ENCODE results near the gene HTR5A.

The HTR5A gene

GRCh38 chr7:155053002-155053401, 17.1 kb upstream of the HTR5A start:
- no peak for FAIRE-seq
- DNase-seq (ENCODE audit: insufficient read length, low spot score): no peak
- TF ChIP-seq POLR2A (IDR thresholded peaks at IDR 0.05; ENCODE audit: low read depth, low read length) (no peak), TAF1 (IDR thresholded peaks at IDR 0.05; ENCODE audit: low read depth, low read length) (no peak), SPI1 (IDR thresholded peaks at IDR 0.05; ENCODE audit: low read depth, low read length) (no peak), POU2F2 (IDR thresholded peaks at IDR 0.05; ENCODE audit: low read depth, low read length) (no peak), POLR2AphosphoS5 (IDR thresholded peaks at IDR 0.05; ENCODE audit: low read depth, low read length) (no peak), PAX5 (IDR thresholded peaks at IDR 0.05; ENCODE audit: insufficient read depth, low read length, severe bottlenecking) (no peak)

GRCh38 chr7:155054761-155055160, 15.4 kb upstream of the HTR5A start:
- no peak for DNase-seq (ENCODE audit: insufficient read length, low spot score)
- no peak for FAIRE-seq
- TF ChIP-seq POLR2AphosphoS5 (IDR thresholded peaks at IDR 0.05; ENCODE audit: low read depth, low read length): no peak
- no peak for TF ChIP-seq SPI1 (IDR thresholded peaks at IDR 0.05; ENCODE audit: low read depth, low read length)

DNA sequence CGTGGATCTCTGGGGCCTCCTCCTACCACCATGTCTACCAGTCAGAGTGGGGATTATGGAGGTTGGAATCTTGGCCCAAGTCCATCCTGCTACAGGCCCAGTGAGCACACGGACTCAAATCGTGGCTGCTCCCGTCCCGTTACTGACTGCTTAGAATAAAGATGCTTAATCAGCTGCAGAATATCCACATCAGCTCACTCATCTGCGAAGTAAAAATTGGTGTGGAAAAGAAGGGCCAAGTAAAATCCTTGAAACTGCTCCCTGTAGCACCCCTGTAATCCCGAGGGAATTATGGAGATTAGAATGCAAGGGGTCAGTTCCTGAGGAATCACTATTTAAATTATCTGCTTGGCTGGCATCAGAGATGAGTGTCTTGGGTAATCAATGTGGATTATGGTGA, 13.0 kb upstream of the HTR5A start:
- DNase-seq (ENCODE audit: insufficient read length, low spot score) (no peak), FAIRE-seq (no peak)
- TF ChIP-seq SPI1 (IDR thresholded peaks at IDR 0.05; ENCODE audit: low read depth, low read length) (no peak), POU2F2 (IDR thresholded peaks at IDR 0.05; ENCODE audit: low read depth, low read length) (no peak), POLR2A (IDR thresholded peaks at IDR 0.05; ENCODE audit: low read depth, low read length) (no peak), POLR2AphosphoS5 (IDR thresholded peaks at IDR 0.05; ENCODE audit: low read depth, low read length) (no peak), TAF1 (IDR thresholded peaks at IDR 0.05; ENCODE audit: low read depth, low read length) (no peak)

GRCh38 chr7:155058896-155059295, 11.2 kb upstream of the HTR5A start:
- TF ChIP-seq POLR2AphosphoS5 (IDR thresholded peaks at IDR 0.05; ENCODE audit: low read depth, low read length) (no peak), PAX5 (IDR thresholded peaks at IDR 0.05; ENCODE audit: insufficient read depth, low read length, severe bottlenecking) (no peak), POLR2A (IDR thresholded peaks at IDR 0.05; ENCODE audit: low read depth, low read length) (no peak), SPI1 (IDR thresholded peaks at IDR 0.05; ENCODE audit: low read depth, low read length) (no peak), TAF1 (IDR thresholded peaks at IDR 0.05; ENCODE audit: low read depth, low read length) (no peak), POU2F2 (IDR thresholded peaks at IDR 0.05; ENCODE audit: low read depth, low read length) (no peak)
- FAIRE-seq: no peak
- no peak for DNase-seq (ENCODE audit: insufficient read length, low spot score)

DNA sequence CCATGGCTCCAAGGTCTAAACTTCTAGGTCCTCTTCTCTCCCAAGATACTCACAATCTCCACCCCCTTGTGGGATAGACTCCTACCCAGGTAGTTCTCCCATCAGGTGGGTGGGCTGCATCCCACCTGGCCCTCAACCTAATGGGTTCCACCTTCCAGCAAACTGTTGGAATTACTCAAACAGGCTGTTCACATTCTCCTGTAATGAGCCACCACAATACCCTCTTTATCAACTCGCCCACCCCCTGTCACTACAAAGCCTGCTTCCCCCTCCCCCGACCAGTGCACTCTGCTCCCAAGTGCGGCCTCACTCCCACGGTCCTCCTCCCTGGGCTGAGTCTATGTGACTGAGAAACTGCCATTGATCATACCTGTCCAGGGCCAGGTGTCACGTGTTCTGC, 10.4 kb upstream of the HTR5A start:
- DNase-seq (ENCODE audit: insufficient read length, low spot score): no peak
- no peak for TF ChIP-seq POLR2AphosphoS5 (IDR thresholded peaks at IDR 0.05; ENCODE audit: low read depth, low read length)
- no peak for FAIRE-seq

GRCh38 chr7:155062411-155062810, 7.7 kb upstream of the HTR5A start:
- TF ChIP-seq POLR2A (IDR thresholded peaks at IDR 0.05; ENCODE audit: low read depth, low read length): no peak
- TF ChIP-seq POU2F2 (IDR thresholded peaks at IDR 0.05; ENCODE audit: low read depth, low read length): no peak
- no peak for TF ChIP-seq POLR2AphosphoS5 (IDR thresholded peaks at IDR 0.05; ENCODE audit: low read depth, low read length)
- no peak for TF ChIP-seq PAX5 (IDR thresholded peaks at IDR 0.05; ENCODE audit: insufficient read depth, low read length, severe bottlenecking)
- TF ChIP-seq SPI1 (IDR thresholded peaks at IDR 0.05; ENCODE audit: low read depth, low read length): no peak
- no peak for TF ChIP-seq TAF1 (IDR thresholded peaks at IDR 0.05; ENCODE audit: low read depth, low read length)
- no peak for FAIRE-seq
- DNase-seq (ENCODE audit: insufficient read length, low spot score): no peak

GRCh38 chr7:155064186-155064585, 5.9 kb upstream of the HTR5A start:
- DNase-seq (ENCODE audit: insufficient read length, low spot score) (no peak), FAIRE-seq (no peak)
- TF ChIP-seq POLR2AphosphoS5 (IDR thresholded peaks at IDR 0.05; ENCODE audit: low read depth, low read length) (no peak), SPI1 (IDR thresholded peaks at IDR 0.05; ENCODE audit: low read depth, low read length) (no peak), POLR2A (IDR thresholded peaks at IDR 0.05; ENCODE audit: low read depth, low read length) (no peak), TAF1 (IDR thresholded peaks at IDR 0.05; ENCODE audit: low read depth, low read length) (no peak), PAX5 (IDR thresholded peaks at IDR 0.05; ENCODE audit: insufficient read depth, low read length, severe bottlenecking) (no peak), POU2F2 (IDR thresholded peaks at IDR 0.05; ENCODE audit: low read depth, low read length) (no peak)

GRCh38 chr7:155066417-155066950, 3.6 kb upstream of the HTR5A start:
- TF ChIP-seq SPI1 (IDR thresholded peaks at IDR 0.05; ENCODE audit: low read depth, low read length) (no peak), POLR2A (IDR thresholded peaks at IDR 0.05; ENCODE audit: low read depth, low read length) (no peak), PAX5 (IDR thresholded peaks at IDR 0.05; ENCODE audit: insufficient read depth, low read length, severe bottlenecking) (no peak), TAF1 (IDR thresholded peaks at IDR 0.05; ENCODE audit: low read depth, low read length) (no peak), POU2F2 (IDR thresholded peaks at IDR 0.05; ENCODE audit: low read depth, low read length) (no peak)
- no peak for FAIRE-seq
- no peak for DNase-seq (ENCODE audit: insufficient read length, low spot score)

DNA sequence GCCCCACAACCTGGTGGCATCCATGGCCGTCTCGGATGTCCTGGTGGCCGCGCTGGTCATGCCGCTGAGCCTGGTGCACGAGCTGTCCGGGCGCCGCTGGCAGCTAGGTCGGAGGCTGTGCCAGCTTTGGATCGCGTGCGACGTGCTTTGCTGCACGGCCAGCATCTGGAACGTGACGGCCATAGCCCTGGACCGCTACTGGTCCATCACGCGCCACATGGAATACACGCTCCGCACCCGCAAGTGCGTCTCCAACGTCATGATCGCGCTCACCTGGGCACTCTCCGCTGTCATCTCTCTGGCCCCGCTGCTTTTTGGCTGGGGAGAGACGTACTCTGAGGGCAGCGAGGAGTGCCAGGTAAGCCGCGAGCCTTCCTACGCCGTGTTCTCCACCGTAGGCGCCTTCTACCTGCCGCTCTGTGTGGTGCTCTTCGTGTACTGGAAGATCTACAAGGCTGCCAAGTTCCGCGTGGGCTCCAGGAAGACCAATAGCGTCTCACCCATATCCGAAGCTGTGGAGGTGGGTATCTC, 1.1 kb downstream of the HTR5A start:
- no peak for FAIRE-seq
- TF ChIP-seq POLR2AphosphoS5 (IDR thresholded peaks at IDR 0.05; ENCODE audit: low read depth, low read length) (no peak), PAX5 (IDR thresholded peaks at IDR 0.05; ENCODE audit: insufficient read depth, low read length, severe bottlenecking) (no peak), POU2F2 (IDR thresholded peaks at IDR 0.05; ENCODE audit: low read depth, low read length) (no peak), TAF1 (IDR thresholded peaks at IDR 0.05; ENCODE audit: low read depth, low read length) (no peak), POLR2A (IDR thresholded peaks at IDR 0.05; ENCODE audit: low read depth, low read length) (no peak), SPI1 (IDR thresholded peaks at IDR 0.05; ENCODE audit: low read depth, low read length) (no peak)
- no peak for DNase-seq (ENCODE audit: insufficient read length, low spot score)

GRCh38 chr7:155071916-155072571, 1.9 kb downstream of the HTR5A start:
- no peak for TF ChIP-seq POU2F2 (IDR thresholded peaks at IDR 0.05; ENCODE audit: low read depth, low read length)
- TF ChIP-seq POLR2A (IDR thresholded peaks at IDR 0.05; ENCODE audit: low read depth, low read length): no peak
- TF ChIP-seq TAF1 (IDR thresholded peaks at IDR 0.05; ENCODE audit: low read depth, low read length): no peak
- no peak for TF ChIP-seq SPI1 (IDR thresholded peaks at IDR 0.05; ENCODE audit: low read depth, low read length)
- no peak for TF ChIP-seq PAX5 (IDR thresholded peaks at IDR 0.05; ENCODE audit: insufficient read depth, low read length, severe bottlenecking)
- FAIRE-seq (no peak), DNase-seq (ENCODE audit: insufficient read length, low spot score) (no peak)
